ENCODE data around the gene RNF115.

The RNF115 gene

DNA sequence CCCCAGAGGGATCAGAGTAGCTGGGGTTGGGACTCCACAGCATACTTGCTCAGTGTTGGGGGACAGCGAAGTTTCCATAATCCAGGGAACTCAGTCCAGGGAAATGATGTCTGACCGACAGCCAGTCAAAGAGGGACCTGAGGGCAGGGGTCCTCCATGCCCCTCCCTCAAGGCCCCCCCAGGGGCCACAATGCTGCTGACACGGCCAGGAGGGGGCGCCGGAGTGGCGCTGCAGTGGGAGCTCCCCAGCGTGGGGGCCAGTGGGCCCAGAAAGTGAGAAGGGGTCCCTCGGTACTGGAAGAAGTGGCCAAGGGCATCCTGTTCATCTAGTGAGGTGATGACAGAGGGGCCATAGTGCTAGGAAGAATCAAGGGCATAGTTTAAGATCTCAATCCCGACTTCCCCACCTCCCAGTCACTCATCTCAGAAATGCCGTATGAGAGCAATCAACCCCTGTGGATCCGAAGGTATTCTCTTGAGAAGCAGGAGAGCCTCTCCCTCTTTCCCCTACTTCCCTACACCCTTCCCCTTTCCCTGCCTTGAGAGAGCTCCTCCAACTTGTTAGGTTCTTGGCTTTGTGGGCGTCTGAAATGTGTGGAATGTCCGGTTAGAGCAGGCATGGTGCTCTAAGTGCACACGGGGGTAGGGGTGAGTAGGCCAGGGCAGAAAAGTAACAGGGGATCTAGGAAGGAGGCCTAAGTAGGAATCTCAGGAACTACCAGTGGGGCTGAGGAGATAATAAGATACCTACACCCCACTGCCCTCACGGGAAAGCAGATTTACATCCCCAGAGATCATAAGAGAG is 25.7 kb upstream of the RNF115 start:
- Histone ChIP-seq H4K20me1 (ENCODE audit: insufficient read depth, low read length) (no peaks in the 10 kb centered on the region), H3K4me1 (ENCODE audit: insufficient read depth, low read length) (peaks cover 19% of the 10 kb centered on the region), H3K27ac (ENCODE audit: low read length) (no peak overlapping the region), H3K36me3 (ENCODE audit: insufficient read depth, low read length) (peaks cover 58% of the 10 kb centered on the region), H3K4me2 (ENCODE audit: insufficient read depth, low read length) (no peak overlapping the region), H3K4me3 (ENCODE audit: low read depth in 1 of 2, low read length in 2 of 2) (no peak overlapping the region), H3K9me3 (ENCODE audit: insufficient read depth, low read length, severe bottlenecking) (no peaks in the 10 kb centered on the region), H2AFZ (ENCODE audit: low read depth, low read length) (no peak overlapping the region), H3K9ac (ENCODE audit: low read depth, low read length) (no peak overlapping the region), H3K79me2 (ENCODE audit: insufficient read depth, low read length) (no peaks in the 10 kb centered on the region), H3K27me3 (ENCODE audit: insufficient read depth, low read length, poor library complexity) (no peaks in the 10 kb centered on the region)
- ATAC-seq (ENCODE audit: insufficient read depth, low read depth) (no peak), DNase-seq (no peak)
- TF ChIP-seq, protein P1, sequence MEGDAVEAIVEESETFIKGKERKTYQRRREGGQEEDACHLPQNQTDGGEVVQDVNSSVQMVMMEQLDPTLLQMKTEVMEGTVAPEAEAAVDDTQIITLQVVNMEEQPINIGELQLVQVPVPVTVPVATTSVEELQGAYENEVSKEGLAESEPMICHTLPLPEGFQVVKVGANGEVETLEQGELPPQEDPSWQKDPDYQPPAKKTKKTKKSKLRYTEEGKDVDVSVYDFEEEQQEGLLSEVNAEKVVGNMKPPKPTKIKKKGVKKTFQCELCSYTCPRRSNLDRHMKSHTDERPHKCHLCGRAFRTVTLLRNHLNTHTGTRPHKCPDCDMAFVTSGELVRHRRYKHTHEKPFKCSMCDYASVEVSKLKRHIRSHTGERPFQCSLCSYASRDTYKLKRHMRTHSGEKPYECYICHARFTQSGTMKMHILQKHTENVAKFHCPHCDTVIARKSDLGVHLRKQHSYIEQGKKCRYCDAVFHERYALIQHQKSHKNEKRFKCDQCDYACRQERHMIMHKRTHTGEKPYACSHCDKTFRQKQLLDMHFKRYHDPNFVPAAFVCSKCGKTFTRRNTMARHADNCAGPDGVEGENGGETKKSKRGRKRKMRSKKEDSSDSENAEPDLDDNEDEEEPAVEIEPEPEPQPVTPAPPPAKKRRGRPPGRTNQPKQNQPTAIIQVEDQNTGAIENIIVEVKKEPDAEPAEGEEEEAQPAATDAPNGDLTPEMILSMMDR (IDR thresholded peaks at IDR 0.05; ENCODE audit: borderline replicate concordance, extremely low read depth, low read length, poor library complexity, severe bottlenecking): peak; percentile 49
- no peak for TF ChIP-seq EZH2 (IDR thresholded peaks at IDR 0.05; ENCODE audit: borderline replicate concordance, low read depth, low read length, severe bottlenecking)

DNA sequence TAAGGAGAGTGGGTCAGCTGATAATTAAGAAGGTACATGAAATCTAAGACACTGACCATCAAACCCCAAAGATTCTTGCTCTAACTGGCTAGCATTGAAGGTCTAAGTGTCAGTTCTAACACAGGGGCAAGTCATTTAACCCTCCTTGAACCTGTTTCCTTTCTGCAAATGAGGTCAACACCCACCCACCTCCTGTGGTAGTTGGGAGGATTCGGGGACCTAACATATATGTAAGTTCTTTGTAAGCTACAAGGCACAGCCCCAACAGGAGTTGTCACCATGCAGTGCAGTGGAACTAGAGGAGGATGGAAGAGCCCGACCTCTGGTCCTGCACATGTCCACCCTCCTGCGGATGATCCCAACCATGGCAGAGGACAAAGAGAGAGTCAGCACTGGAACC is 23.9 kb upstream of the RNF115 start:
- H3K79me2 ChIP-seq (ENCODE audit: insufficient read depth, low read length): no peaks in the 10 kb centered on the region
- ATAC-seq (ENCODE audit: insufficient read depth, low read depth) (no peak), DNase-seq (no peak)
- peaks cover 50% of the 10 kb centered on the region for H3K36me3 ChIP-seq (ENCODE audit: insufficient read depth, low read length)
- H2AFZ ChIP-seq (ENCODE audit: low read depth, low read length): no peak overlapping the region
- no peak overlapping the region for H3K4me3 ChIP-seq (ENCODE audit: low read depth in 1 of 2, low read length in 2 of 2)
- no peak overlapping the region for H3K4me2 ChIP-seq (ENCODE audit: insufficient read depth, low read length)
- TF ChIP-seq EZH2 (IDR thresholded peaks at IDR 0.05; ENCODE audit: borderline replicate concordance, low read depth, low read length, severe bottlenecking): no peak
- TF ChIP-seq, protein P1 (IDR thresholded peaks at IDR 0.05; ENCODE audit: borderline replicate concordance, extremely low read depth, low read length, poor library complexity, severe bottlenecking): no peak
- no peaks in the 10 kb centered on the region for H3K9me3 ChIP-seq (ENCODE audit: insufficient read depth, low read length, severe bottlenecking)
- no peaks in the 10 kb centered on the region for H3K27me3 ChIP-seq (ENCODE audit: insufficient read depth, low read length, poor library complexity)
- no peaks in the 10 kb centered on the region for H4K20me1 ChIP-seq (ENCODE audit: insufficient read depth, low read length)
- H3K4me1 ChIP-seq (ENCODE audit: insufficient read depth, low read length): peaks cover 20% of the 10 kb centered on the region
- H3K9ac ChIP-seq (ENCODE audit: low read depth, low read length): no peak overlapping the region
- H3K27ac ChIP-seq (ENCODE audit: low read length): no peak overlapping the region

DNA sequence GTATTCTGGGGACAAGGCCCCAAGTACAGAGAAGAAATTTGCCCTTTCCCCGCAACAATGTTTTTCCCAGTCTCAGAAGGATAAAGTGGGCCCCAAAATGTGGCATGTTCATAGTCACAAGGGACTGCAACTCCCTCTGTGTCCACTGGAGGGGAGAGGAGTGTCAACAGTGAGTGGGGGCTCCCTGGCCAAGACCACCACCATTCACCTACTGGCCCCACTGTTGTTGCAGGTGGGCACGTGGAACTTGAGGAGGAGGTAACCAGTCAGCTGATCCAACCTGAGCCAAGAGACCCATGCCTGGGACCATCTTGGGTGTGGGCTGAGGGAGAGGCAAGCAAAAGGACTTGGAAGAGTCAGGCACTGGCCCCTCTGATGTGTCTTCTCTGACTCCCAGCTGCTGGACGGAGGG is 22.3 kb upstream of the RNF115 start:
- Histone ChIP-seq H3K27me3 (ENCODE audit: insufficient read depth, low read length, poor library complexity) (no peaks in the 10 kb centered on the region), H3K4me2 (ENCODE audit: insufficient read depth, low read length) (peak overlapping the region; percentile 92), H3K4me1 (ENCODE audit: insufficient read depth, low read length) (peaks cover 20% of the 10 kb centered on the region), H3K79me2 (ENCODE audit: insufficient read depth, low read length) (no peaks in the 10 kb centered on the region), H3K4me3 (ENCODE audit: low read depth in 1 of 2, low read length in 2 of 2) (peak overlapping the region in 1 of 2 experiments; percentile 80; a peak in 2 of 4 replicates), H4K20me1 (ENCODE audit: insufficient read depth, low read length) (no peaks in the 10 kb centered on the region), H3K9me3 (ENCODE audit: insufficient read depth, low read length, severe bottlenecking) (no peaks in the 10 kb centered on the region), H3K27ac (ENCODE audit: low read length) (peak overlapping the region; percentile 71), H3K36me3 (ENCODE audit: insufficient read depth, low read length) (peaks cover 57% of the 10 kb centered on the region), H3K9ac (ENCODE audit: low read depth, low read length) (peak overlapping the region; percentile 71), H2AFZ (ENCODE audit: low read depth, low read length) (peak overlapping the region; percentile 95)
- ATAC-seq (ENCODE audit: insufficient read depth, low read depth) (peak; percentile 60), DNase-seq (peak; percentile 54)
- TF ChIP-seq, protein P1 (IDR thresholded peaks at IDR 0.05; ENCODE audit: borderline replicate concordance, extremely low read depth, low read length, poor library complexity, severe bottlenecking): peak; percentile 83
- TF ChIP-seq EZH2 (IDR thresholded peaks at IDR 0.05; ENCODE audit: borderline replicate concordance, low read depth, low read length, severe bottlenecking): no peak

All from DND-41 (cell line).